ENCODE results near the gene WDR59. TPM values are rescaled to one million over a fixed set of nuclear protein-coding genes. Genes with fewer than 3 reads are reported as not detected.

The WDR59 gene
- total and polyA plus RNA-seq, 2 experiments from 2014 or later: 38.7 to 54.5 TPM

DNA sequence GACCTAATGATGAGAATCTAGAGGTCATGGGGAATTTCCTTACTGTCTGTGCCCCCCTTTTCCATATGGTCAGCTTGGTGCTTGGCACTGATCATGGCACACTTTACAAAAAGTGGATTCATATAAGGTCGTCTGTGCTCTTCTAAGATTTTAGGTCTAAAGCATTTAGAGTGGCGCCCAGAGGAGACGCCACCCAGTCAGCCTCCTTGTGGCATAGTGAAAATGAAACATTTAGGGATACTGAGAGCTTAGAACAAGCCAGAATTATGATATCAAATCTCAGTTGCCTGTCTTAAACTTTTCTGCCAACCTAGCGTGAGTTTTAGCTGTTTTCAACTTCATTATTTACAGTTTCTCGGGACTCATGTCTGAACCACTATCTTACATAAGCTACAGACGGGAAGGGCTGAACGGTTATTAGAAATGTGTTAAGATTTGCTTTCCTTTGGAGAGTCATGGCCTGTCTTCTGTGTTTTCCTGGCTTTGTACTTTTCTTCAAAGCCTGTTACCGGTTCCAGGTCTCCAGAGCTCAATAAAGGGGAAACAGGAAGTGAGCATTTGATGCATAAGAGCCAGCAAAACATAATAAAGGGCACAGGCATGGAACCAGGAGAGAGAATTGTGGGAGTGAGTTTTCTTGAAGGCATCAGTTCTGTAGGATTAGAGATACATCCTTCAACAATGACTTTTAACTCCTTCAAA lies 27.6 kb upstream of the WDR59 start (continued):
- TF ChIP-seq, protein P1, sequence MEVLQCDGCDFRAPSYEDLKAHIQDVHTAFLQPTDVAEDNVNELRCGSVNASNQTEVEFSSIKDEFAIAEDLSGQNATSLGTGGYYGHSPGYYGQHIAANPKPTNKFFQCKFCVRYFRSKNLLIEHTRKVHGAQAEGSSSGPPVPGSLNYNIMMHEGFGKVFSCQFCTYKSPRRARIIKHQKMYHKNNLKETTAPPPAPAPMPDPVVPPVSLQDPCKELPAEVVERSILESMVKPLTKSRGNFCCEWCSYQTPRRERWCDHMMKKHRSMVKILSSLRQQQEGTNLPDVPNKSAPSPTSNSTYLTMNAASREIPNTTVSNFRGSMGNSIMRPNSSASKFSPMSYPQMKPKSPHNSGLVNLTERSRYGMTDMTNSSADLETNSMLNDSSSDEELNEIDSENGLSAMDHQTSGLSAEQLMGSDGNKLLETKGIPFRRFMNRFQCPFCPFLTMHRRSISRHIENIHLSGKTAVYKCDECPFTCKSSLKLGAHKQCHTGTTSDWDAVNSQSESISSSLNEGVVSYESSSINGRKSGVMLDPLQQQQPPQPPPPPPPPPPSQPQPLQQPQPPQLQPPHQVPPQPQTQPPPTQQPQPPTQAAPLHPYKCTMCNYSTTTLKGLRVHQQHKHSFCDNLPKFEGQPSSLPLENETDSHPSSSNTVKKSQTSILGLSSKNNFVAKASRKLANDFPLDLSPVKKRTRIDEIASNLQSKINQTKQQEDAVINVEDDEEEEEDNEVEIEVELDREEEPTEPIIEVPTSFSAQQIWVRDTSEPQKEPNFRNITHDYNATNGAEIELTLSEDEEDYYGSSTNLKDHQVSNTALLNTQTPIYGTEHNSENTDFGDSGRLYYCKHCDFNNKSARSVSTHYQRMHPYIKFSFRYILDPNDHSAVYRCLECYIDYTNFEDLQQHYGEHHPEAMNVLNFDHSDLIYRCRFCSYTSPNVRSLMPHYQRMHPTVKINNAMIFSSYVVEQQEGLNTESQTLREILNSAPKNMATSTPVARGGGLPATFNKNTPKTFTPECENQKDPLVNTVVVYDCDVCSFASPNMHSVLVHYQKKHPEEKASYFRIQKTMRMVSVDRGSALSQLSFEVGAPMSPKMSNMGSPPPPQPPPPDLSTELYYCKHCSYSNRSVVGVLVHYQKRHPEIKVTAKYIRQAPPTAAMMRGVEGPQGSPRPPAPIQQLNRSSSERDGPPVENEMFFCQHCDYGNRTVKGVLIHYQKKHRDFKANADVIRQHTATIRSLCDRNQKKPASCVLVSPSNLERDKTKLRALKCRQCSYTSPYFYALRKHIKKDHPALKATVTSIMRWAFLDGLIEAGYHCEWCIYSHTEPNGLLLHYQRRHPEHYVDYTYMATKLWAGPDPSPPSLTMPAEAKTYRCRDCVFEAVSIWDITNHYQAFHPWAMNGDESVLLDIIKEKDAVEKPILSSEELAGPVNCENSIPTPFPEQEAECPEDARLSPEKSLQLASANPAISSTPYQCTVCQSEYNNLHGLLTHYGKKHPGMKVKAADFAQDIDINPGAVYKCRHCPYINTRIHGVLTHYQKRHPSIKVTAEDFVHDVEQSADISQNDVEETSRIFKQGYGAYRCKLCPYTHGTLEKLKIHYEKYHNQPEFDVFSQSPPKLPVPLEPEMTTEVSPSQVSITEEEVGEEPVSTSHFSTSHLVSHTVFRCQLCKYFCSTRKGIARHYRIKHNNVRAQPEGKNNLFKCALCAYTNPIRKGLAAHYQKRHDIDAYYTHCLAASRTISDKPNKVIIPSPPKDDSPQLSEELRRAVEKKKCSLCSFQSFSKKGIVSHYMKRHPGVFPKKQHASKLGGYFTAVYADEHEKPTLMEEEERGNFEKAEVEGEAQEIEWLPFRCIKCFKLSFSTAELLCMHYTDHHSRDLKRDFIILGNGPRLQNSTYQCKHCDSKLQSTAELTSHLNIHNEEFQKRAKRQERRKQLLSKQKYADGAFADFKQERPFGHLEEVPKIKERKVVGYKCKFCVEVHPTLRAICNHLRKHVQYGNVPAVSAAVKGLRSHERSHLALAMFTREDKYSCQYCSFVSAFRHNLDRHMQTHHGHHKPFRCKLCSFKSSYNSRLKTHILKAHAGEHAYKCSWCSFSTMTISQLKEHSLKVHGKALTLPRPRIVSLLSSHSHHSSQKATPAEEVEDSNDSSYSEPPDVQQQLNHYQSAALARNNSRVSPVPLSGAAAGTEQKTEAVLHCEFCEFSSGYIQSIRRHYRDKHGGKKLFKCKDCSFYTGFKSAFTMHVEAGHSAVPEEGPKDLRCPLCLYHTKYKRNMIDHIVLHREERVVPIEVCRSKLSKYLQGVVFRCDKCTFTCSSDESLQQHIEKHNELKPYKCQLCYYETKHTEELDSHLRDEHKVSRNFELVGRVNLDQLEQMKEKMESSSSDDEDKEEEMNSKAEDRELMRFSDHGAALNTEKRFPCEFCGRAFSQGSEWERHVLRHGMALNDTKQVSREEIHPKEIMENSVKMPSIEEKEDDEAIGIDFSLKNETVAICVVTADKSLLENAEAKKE (CRISPR knock-in tag; IDR thresholded peaks at IDR 0.05): no peak
- TF ChIP-seq EZH2 (IDR thresholded peaks at IDR 0.05; ENCODE audit: low read depth, unreplicated experiment) (no peak), JUNB (IDR thresholded peaks at IDR 0.05; ENCODE audit: unreplicated experiment) (no peak)

DNA sequence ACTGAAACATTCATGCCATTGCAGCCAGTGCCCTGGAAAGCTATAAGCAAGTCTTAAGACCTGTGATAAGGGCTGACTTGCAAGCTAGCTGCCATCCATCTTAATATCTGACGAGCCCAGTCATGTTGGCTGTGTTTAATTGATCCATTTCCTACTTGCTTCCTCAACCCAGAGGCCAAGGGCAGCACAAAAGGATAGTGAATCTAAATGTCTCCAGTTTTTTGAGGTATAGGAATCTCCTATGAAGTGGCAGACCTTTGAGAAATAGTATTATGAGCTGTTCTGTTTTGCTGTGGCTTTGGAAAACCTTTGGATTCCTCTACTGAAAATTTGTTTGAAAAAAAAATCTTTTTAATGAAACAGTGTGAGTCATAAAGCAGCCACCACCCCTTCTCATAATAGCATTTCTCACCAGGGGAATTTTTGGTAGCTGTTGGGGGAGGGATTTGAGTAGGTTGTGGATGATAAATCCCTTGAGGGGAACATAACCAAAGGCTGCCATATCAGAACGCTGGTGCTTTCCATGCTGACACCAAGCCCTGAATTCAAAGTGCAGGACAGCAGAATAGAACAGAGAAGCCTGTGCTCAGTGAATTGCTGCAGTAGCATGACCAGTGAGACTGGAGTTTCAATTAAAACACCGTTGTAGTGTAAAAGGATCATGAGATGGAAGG lies 26.8 kb upstream of the WDR59 start:
- Histone ChIP-seq H3K36me3 (ENCODE audit: insufficient read depth) (no peaks in the 10 kb centered on the region), H3K4me1 (ENCODE audit: insufficient read depth) (peaks cover 19% of the 10 kb centered on the region), H4K20me1 (replicated peaks; ENCODE audit: insufficient read depth) (peaks cover 45% of the 10 kb centered on the region), H3K27me3 (ENCODE audit: insufficient read depth) (no peaks in the 10 kb centered on the region), H3K4me2 (no peak overlapping the region), H3K4me3 (no peak overlapping the region), H3K27ac (ENCODE audit: low read depth) (peak overlapping the region; percentile 51; the same call in 1 of the 2 replicates), H3F3A (replicated peaks; ENCODE audit: low read depth) (peaks cover 9% of the 10 kb centered on the region; the same call in 1 of the 2 replicates), H3K79me2 (replicated peaks; ENCODE audit: insufficient read depth) (peaks cover 100% of the 10 kb centered on the region), H2AFZ (no peak overlapping the region), H3K9me2 (ENCODE audit: insufficient read depth) (no peaks in the 10 kb centered on the region)
- no peak for ATAC-seq
- Mint-ChIP-seq H3K27ac (no peak overlapping the region), H3K4me3 (no peak overlapping the region), H3K4me1 (peaks cover 17% of the 10 kb centered on the region), H3K9me3 (no peaks in the 10 kb centered on the region), H3K27me3 (ENCODE audit: insufficient read depth, low read depth, poor library complexity) (no peaks in the 10 kb centered on the region), H3K36me3 (ENCODE audit: low read depth) (peaks cover 10% of the 10 kb centered on the region; the same call in 2 of the 3 replicates)
- no peak for DNase-seq (ENCODE audit: low spot score)
- TF ChIP-seq STAT1 (IDR thresholded peaks at IDR 0.05; ENCODE audit: unreplicated experiment): no peak
- no peak for TF ChIP-seq POLR2AphosphoS5 (IDR thresholded peaks at IDR 0.05; ENCODE audit: low read depth)
- TF ChIP-seq EZH2 (IDR thresholded peaks at IDR 0.05; ENCODE audit: low read depth, unreplicated experiment): no peak
- no peak for TF ChIP-seq ZNF114 (CRISPR knock-in tag; IDR thresholded peaks at IDR 0.05)
- no peak for TF ChIP-seq CREB1 (CRISPR knock-in tag; IDR thresholded peaks at IDR 0.05; ENCODE audit: low read depth)
- TF ChIP-seq, protein P2, sequence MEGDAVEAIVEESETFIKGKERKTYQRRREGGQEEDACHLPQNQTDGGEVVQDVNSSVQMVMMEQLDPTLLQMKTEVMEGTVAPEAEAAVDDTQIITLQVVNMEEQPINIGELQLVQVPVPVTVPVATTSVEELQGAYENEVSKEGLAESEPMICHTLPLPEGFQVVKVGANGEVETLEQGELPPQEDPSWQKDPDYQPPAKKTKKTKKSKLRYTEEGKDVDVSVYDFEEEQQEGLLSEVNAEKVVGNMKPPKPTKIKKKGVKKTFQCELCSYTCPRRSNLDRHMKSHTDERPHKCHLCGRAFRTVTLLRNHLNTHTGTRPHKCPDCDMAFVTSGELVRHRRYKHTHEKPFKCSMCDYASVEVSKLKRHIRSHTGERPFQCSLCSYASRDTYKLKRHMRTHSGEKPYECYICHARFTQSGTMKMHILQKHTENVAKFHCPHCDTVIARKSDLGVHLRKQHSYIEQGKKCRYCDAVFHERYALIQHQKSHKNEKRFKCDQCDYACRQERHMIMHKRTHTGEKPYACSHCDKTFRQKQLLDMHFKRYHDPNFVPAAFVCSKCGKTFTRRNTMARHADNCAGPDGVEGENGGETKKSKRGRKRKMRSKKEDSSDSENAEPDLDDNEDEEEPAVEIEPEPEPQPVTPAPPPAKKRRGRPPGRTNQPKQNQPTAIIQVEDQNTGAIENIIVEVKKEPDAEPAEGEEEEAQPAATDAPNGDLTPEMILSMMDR (conservative IDR thresholded peaks at IDR 0.05; ENCODE audit: low read depth in 2 of 2): no peak
- TF ChIP-seq NANOG (IDR thresholded peaks at IDR 0.05; ENCODE audit: borderline replicate concordance): no peak
- TF ChIP-seq, protein P3, sequence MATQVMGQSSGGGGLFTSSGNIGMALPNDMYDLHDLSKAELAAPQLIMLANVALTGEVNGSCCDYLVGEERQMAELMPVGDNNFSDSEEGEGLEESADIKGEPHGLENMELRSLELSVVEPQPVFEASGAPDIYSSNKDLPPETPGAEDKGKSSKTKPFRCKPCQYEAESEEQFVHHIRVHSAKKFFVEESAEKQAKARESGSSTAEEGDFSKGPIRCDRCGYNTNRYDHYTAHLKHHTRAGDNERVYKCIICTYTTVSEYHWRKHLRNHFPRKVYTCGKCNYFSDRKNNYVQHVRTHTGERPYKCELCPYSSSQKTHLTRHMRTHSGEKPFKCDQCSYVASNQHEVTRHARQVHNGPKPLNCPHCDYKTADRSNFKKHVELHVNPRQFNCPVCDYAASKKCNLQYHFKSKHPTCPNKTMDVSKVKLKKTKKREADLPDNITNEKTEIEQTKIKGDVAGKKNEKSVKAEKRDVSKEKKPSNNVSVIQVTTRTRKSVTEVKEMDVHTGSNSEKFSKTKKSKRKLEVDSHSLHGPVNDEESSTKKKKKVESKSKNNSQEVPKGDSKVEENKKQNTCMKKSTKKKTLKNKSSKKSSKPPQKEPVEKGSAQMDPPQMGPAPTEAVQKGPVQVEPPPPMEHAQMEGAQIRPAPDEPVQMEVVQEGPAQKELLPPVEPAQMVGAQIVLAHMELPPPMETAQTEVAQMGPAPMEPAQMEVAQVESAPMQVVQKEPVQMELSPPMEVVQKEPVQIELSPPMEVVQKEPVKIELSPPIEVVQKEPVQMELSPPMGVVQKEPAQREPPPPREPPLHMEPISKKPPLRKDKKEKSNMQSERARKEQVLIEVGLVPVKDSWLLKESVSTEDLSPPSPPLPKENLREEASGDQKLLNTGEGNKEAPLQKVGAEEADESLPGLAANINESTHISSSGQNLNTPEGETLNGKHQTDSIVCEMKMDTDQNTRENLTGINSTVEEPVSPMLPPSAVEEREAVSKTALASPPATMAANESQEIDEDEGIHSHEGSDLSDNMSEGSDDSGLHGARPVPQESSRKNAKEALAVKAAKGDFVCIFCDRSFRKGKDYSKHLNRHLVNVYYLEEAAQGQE (IDR thresholded peaks at IDR 0.05; ENCODE audit: unreplicated experiment): no peak
- TF ChIP-seq, protein P4, sequence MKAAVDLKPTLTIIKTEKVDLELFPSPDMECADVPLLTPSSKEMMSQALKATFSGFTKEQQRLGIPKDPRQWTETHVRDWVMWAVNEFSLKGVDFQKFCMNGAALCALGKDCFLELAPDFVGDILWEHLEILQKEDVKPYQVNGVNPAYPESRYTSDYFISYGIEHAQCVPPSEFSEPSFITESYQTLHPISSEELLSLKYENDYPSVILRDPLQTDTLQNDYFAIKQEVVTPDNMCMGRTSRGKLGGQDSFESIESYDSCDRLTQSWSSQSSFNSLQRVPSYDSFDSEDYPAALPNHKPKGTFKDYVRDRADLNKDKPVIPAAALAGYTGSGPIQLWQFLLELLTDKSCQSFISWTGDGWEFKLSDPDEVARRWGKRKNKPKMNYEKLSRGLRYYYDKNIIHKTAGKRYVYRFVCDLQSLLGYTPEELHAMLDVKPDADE (IDR thresholded peaks at IDR 0.05): no peak
